Activated naive CD8-positive, alpha-beta T cell (primary cell): ENCODE results near the gene MSANTD1.
A peak's percentile ranks its signal among the peaks of the same experiment; 100 is the strongest.

Source experiments
- H3K27ac Mint-ChIP-seq: one replicate; pipeline ENCODE4 v1.8.0; 2021; ENCODE audit warnings: mixed read lengths
- H3K27me3 Mint-ChIP-seq: one replicate; pipeline ENCODE4 v1.8.0; 2021; ENCODE audit warnings: mixed read lengths
- H3K36me3 Mint-ChIP-seq: one replicate; pipeline ENCODE4 v1.8.0; 2021; ENCODE audit warnings: mixed read lengths
- H3K4me1 Mint-ChIP-seq: one replicate; pipeline ENCODE4 v1.8.0; 2021; ENCODE audit warnings: low read depth, mixed read lengths
- H3K4me3 Mint-ChIP-seq: one replicate; pipeline ENCODE4 v1.8.0; 2021; ENCODE audit warnings: mild to moderate bottlenecking, mixed read lengths
- H3K9me3 Mint-ChIP-seq: one replicate; pipeline ENCODE4 v1.8.0; 2021; ENCODE audit warnings: low read depth, mixed read lengths

MSANTD1 gene

GRCh38 chr4:3290889-3291321 is 41.9 kb downstream of the MSANTD1 start:
- Mint-ChIP-seq H3K4me1 (peaks cover 9% of the 10 kb centered on the region), H3K9me3 (no peaks in the 10 kb centered on the region), H3K36me3 (no peaks in the 10 kb centered on the region), H3K27ac (no peak overlapping the region), H3K4me3 (no peak overlapping the region), H3K27me3 (peaks cover 21% of the 10 kb centered on the region)

- no peak overlapping the region for H3K27ac Mint-ChIP-seq
- H3K4me3 Mint-ChIP-seq, result peak overlapping the region; percentile 90
- no peaks in the 10 kb centered on the region for H3K9me3 Mint-ChIP-seq
- H3K27me3 Mint-ChIP-seq, result peaks cover 21% of the 10 kb centered on the region
- H3K4me1 Mint-ChIP-seq, result peaks cover 8% of the 10 kb centered on the region
- no peaks in the 10 kb centered on the region for H3K36me3 Mint-ChIP-seq
Observed at GRCh38 chr4:3291411-3291968, 42.5 kb downstream of the MSANTD1 start.

GRCh38 chr4:3291969-3292570 is 43.1 kb downstream of the MSANTD1 start:
- no peaks in the 10 kb centered on the region for H3K9me3 Mint-ChIP-seq
- no peaks in the 10 kb centered on the region for H3K36me3 Mint-ChIP-seq
- peak overlapping the region; percentile 90 for H3K4me3 Mint-ChIP-seq
- no peak overlapping the region for H3K27ac Mint-ChIP-seq
- H3K4me1 Mint-ChIP-seq, result peaks cover 8% of the 10 kb centered on the region
- H3K27me3 Mint-ChIP-seq, result peaks cover 18% of the 10 kb centered on the region

- H3K27ac Mint-ChIP-seq, result no peak within 1 kb of the TSS
- H3K36me3 Mint-ChIP-seq, result no peaks in the 10 kb centered on the region
Observed at GRCh38 chr4:3292571-3293400, 43.8 kb downstream of the MSANTD1 start, which contains the start of gene RGS12. Gene RGS12, plus strand, starts transcription at chr4:3293021. Its CDS starts 23,150 bp downstream, at chr4:3316171.

GRCh38 chr4:3293401-3294391 is 44.7 kb downstream of the MSANTD1 start:
- no peaks in the 10 kb centered on the region for H3K9me3 Mint-ChIP-seq
- H3K4me1 Mint-ChIP-seq, result peaks cover 8% of the 10 kb centered on the region
- H3K27me3 Mint-ChIP-seq, result peaks cover 16% of the 10 kb centered on the region
- H3K27ac Mint-ChIP-seq, result no peak overlapping the region
- no peaks in the 10 kb centered on the region for H3K36me3 Mint-ChIP-seq
- peak overlapping the region; percentile 64 for H3K4me3 Mint-ChIP-seq

More at GRCh38 chr4:3292571-3293400, 43.8 kb downstream of the MSANTD1 start, which contains the start of gene RGS12:
- H3K4me1 Mint-ChIP-seq, result peaks cover 8% of the 10 kb centered on the region
- peak within 1 kb of the TSS; percentile 90 for H3K4me3 Mint-ChIP-seq
- peaks cover 16% of the 10 kb centered on the region for H3K27me3 Mint-ChIP-seq
- no peaks in the 10 kb centered on the region for H3K9me3 Mint-ChIP-seq

GRCh38 chr4:3294401-3295241 is 45.7 kb downstream of the MSANTD1 start:
- no peaks in the 10 kb centered on the region for H3K36me3 Mint-ChIP-seq
- H3K9me3 Mint-ChIP-seq, result no peaks in the 10 kb centered on the region
- H3K4me3 Mint-ChIP-seq, result no peak overlapping the region
- H3K27me3 Mint-ChIP-seq, result peaks cover 12% of the 10 kb centered on the region
- no peak overlapping the region for H3K27ac Mint-ChIP-seq
- peaks cover 12% of the 10 kb centered on the region for H3K4me1 Mint-ChIP-seq

GRCh38 chr4:3295837-3296624 is 47.1 kb downstream of the MSANTD1 start:
- Mint-ChIP-seq H3K27me3 (peaks cover 4% of the 10 kb centered on the region), H3K9me3 (no peaks in the 10 kb centered on the region), H3K4me1 (peaks cover 20% of the 10 kb centered on the region), H3K27ac (no peak overlapping the region), H3K4me3 (no peak overlapping the region), H3K36me3 (no peaks in the 10 kb centered on the region)

- H3K4me3 Mint-ChIP-seq, result no peak overlapping the region
- H3K27ac Mint-ChIP-seq, result no peak overlapping the region
- peaks cover 3% of the 10 kb centered on the region for H3K27me3 Mint-ChIP-seq
- H3K9me3 Mint-ChIP-seq, result no peaks in the 10 kb centered on the region
- H3K36me3 Mint-ChIP-seq, result no peaks in the 10 kb centered on the region
- H3K4me1 Mint-ChIP-seq, result peaks cover 23% of the 10 kb centered on the region
Observed at GRCh38 chr4:3296651-3297050, 47.7 kb downstream of the MSANTD1 start.

GRCh38 chr4:3297066-3297859 is 48.3 kb downstream of the MSANTD1 start:
- H3K36me3 Mint-ChIP-seq, result no peaks in the 10 kb centered on the region
- no peaks in the 10 kb centered on the region for H3K9me3 Mint-ChIP-seq
- no peak overlapping the region for H3K4me3 Mint-ChIP-seq
- no peak overlapping the region for H3K27ac Mint-ChIP-seq
- peaks cover 25% of the 10 kb centered on the region for H3K4me1 Mint-ChIP-seq
- peaks cover 2% of the 10 kb centered on the region for H3K27me3 Mint-ChIP-seq

- peaks cover 44% of the 10 kb centered on the region for H3K4me1 Mint-ChIP-seq
- H3K4me3 Mint-ChIP-seq, result no peak overlapping the region
- H3K27me3 Mint-ChIP-seq, result peaks cover 7% of the 10 kb centered on the region
- no peaks in the 10 kb centered on the region for H3K36me3 Mint-ChIP-seq
- H3K27ac Mint-ChIP-seq, result no peak overlapping the region
- no peaks in the 10 kb centered on the region for H3K9me3 Mint-ChIP-seq
Observed at GRCh38 chr4:3299122-3299975, 50.4 kb downstream of the MSANTD1 start.

GRCh38 chr4:3299976-3300671 is 51.2 kb downstream of the MSANTD1 start:
- Mint-ChIP-seq H3K27ac (no peak overlapping the region), H3K27me3 (peaks cover 7% of the 10 kb centered on the region), H3K4me3 (no peak overlapping the region), H3K4me1 (peaks cover 51% of the 10 kb centered on the region), H3K9me3 (no peaks in the 10 kb centered on the region), H3K36me3 (no peaks in the 10 kb centered on the region)
